ENCODE measurements around the gene SLC25A47.
A peak's percentile ranks its signal among the peaks of the same experiment; 100 is the strongest.
"Not testable (repeated sequence)": the region's sequence is repeated elsewhere in the genome, so short reads cannot be mapped to it uniquely, and the experiment has no call there.

Gene SLC25A47

GRCh38 chr14:100323121-100323941 lies at the start of gene SLC25A47:
Gene SLC25A47, plus strand, starts transcription at chr14:100323339. Its CDS starts 76 bp downstream, at chr14:100323415.
- Histone ChIP-seq H3K27ac (ENCODE audit: low read depth, low read length) (no peak within 1 kb of the TSS), H3K9me3 (ENCODE audit: low read length) (no peaks in the 10 kb centered on the region), H3K27me3 (ENCODE audit: control insufficient read depth in 1 of 2, insufficient read depth in 2 of 2, low read length in 2 of 2) (no peaks in the 10 kb centered on the region), H3K36me3 (ENCODE audit: insufficient read depth, low read length) (no peaks in the 10 kb centered on the region), H3K4me3 (ENCODE audit: low read depth in 1 of 2, low read length in 2 of 2) (no peak within 1 kb of the TSS), H3K4me1 (ENCODE audit: insufficient read depth, low read length) (peaks cover 3% of the 10 kb centered on the region), H3K9ac (ENCODE audit: low read length) (no peak within 1 kb of the TSS)

- Histone ChIP-seq H3K4me1 (ENCODE audit: insufficient read depth, low read length) (peaks cover 18% of the 10 kb centered on the region), H3K27ac (ENCODE audit: low read depth, low read length) (no peak overlapping the region)
Measured at GRCh38 chr14:100274250-100274649, 48.9 kb upstream of the SLC25A47 start.

GRCh38 chr14:100275214-100275613 lies 47.9 kb upstream of the SLC25A47 start:
- H3K9ac ChIP-seq (ENCODE audit: low read length), result no peak overlapping the region
- no peaks in the 10 kb centered on the region for H3K36me3 ChIP-seq (ENCODE audit: insufficient read depth, low read length)
- no peak overlapping the region for H3K4me3 ChIP-seq (ENCODE audit: low read depth in 1 of 2, low read length in 2 of 2)
- no peak overlapping the region for H3K27ac ChIP-seq (ENCODE audit: low read depth, low read length)
- peaks cover 16% of the 10 kb centered on the region for H3K4me1 ChIP-seq (ENCODE audit: insufficient read depth, low read length)
- H3K9me3 ChIP-seq (ENCODE audit: low read length), result no peaks in the 10 kb centered on the region
- no peaks in the 10 kb centered on the region for H3K27me3 ChIP-seq (ENCODE audit: control insufficient read depth in 1 of 2, insufficient read depth in 2 of 2, low read length in 2 of 2)

More at GRCh38 chr14:100274250-100274649, 48.9 kb upstream of the SLC25A47 start:
- no peaks in the 10 kb centered on the region for H3K27me3 ChIP-seq (ENCODE audit: control insufficient read depth in 1 of 2, insufficient read depth in 2 of 2, low read length in 2 of 2)
- no peaks in the 10 kb centered on the region for H3K36me3 ChIP-seq (ENCODE audit: insufficient read depth, low read length)
- no peak overlapping the region for H3K4me3 ChIP-seq (ENCODE audit: low read depth in 1 of 2, low read length in 2 of 2)
- no peaks in the 10 kb centered on the region for H3K9me3 ChIP-seq (ENCODE audit: low read length)
- no peak overlapping the region for H3K9ac ChIP-seq (ENCODE audit: low read length)

- no peak overlapping the region for H3K9ac ChIP-seq (ENCODE audit: low read length)
- no peaks in the 10 kb centered on the region for H3K36me3 ChIP-seq (ENCODE audit: insufficient read depth, low read length)
- H3K27ac ChIP-seq (ENCODE audit: low read depth, low read length), result no peak overlapping the region
Measured at GRCh38 chr14:100278702-100279101, 44.4 kb upstream of the SLC25A47 start.

DNA sequence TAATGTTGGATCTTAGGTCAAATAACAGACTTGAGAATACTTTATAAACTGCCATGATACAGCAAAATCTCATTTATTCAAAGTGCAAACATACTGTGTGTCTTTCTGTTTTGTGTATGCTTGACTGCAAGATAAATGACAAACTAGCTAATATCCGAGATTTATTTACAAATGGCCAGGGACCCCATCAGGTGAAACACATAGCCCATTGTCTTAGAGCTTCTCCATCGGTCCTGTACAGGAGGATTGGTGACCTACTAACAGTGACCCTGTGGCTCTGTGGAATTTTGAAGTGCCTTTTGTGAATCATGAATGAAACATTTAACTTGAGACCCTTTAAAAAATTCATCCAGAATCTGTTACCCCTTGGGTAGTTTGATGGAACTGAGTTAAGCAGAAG lies 44.0 kb upstream of the SLC25A47 start:
- Histone ChIP-seq H3K27ac (ENCODE audit: low read depth, low read length) (no peak overlapping the region), H3K9ac (ENCODE audit: low read length) (no peak overlapping the region), H3K9me3 (ENCODE audit: low read length) (no peaks in the 10 kb centered on the region), H3K36me3 (ENCODE audit: insufficient read depth, low read length) (no peaks in the 10 kb centered on the region), H3K4me3 (ENCODE audit: low read depth in 1 of 2, low read length in 2 of 2) (no peak overlapping the region), H3K4me1 (ENCODE audit: insufficient read depth, low read length) (peaks cover 19% of the 10 kb centered on the region), H3K27me3 (ENCODE audit: control insufficient read depth in 1 of 2, insufficient read depth in 2 of 2, low read length in 2 of 2) (no peaks in the 10 kb centered on the region)

More at GRCh38 chr14:100278702-100279101, 44.4 kb upstream of the SLC25A47 start:
- no peaks in the 10 kb centered on the region for H3K9me3 ChIP-seq (ENCODE audit: low read length)
- H3K4me1 ChIP-seq (ENCODE audit: insufficient read depth, low read length), result peaks cover 19% of the 10 kb centered on the region
- H3K27me3 ChIP-seq (ENCODE audit: control insufficient read depth in 1 of 2, insufficient read depth in 2 of 2, low read length in 2 of 2), result no peaks in the 10 kb centered on the region
- H3K4me3 ChIP-seq (ENCODE audit: low read depth in 1 of 2, low read length in 2 of 2), result no peak overlapping the region

DNA sequence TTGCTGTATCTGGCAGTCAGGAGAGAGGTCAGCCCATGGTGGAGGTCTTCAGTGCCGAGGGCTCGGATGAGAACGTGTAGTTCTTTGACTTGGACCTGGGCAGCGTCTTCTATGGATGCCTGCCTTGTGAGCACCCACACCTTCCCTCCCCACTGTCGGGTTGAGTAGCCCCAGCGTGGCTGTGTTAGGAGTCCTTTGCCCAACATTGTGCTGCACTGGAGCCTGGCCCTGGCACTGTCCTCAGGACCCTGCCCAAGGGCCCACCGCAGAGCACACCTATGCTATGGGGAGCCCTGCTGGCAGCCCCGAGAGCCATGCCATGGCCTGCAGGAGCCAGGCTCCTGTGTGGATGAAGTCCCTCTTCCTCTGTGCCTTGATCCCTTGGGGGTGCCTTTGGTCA lies 43.6 kb upstream of the SLC25A47 start:
- no peak overlapping the region for H3K27ac ChIP-seq (ENCODE audit: low read depth, low read length)
- H3K27me3 ChIP-seq (ENCODE audit: control insufficient read depth in 1 of 2, insufficient read depth in 2 of 2, low read length in 2 of 2), result no peaks in the 10 kb centered on the region
- H3K9me3 ChIP-seq (ENCODE audit: low read length), result no peaks in the 10 kb centered on the region
- no peak overlapping the region for H3K9ac ChIP-seq (ENCODE audit: low read length)
- H3K36me3 ChIP-seq (ENCODE audit: insufficient read depth, low read length), result no peaks in the 10 kb centered on the region
- no peak overlapping the region for H3K4me3 ChIP-seq (ENCODE audit: low read depth in 1 of 2, low read length in 2 of 2)
- peaks cover 19% of the 10 kb centered on the region for H3K4me1 ChIP-seq (ENCODE audit: insufficient read depth, low read length)

DNA sequence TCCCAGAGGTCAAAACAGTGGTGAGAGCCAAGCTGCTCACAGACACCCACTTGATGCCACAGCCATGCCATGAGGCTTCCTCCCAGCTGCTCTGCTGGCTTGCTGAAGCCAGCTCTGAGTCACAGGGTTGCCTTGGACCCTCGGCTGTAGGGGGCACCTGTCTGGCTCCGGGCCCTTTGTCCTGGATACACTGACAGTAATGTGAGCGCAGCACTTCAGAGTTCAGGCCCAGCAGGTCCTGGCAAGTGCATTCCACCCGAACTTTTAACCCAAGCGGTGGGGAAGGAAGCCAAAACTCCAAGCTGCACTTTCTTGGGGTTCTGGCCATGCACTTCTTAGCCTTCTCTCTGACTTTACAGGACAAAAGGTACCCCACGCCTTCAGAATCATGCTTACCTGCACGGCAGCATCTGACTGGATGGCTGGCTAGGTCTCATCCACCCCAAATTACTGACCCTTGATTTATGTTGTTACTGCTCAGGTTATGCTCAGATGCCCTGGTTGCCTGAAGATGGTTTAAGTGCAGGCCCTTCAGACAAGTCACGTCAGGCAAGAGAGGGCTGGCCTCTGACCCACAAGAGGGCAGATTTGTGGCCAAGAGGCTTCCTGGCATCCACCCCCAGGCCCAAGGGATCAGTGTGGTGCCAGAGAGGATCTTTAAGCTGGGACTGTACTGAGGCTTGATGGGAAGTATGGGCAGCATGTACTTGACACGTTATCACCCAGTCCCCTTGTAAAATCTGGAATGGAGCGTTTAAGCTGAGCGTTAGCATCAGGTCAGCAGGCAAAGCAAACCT lies 41.7 kb upstream of the SLC25A47 start:
- Histone ChIP-seq H3K27me3 (ENCODE audit: control insufficient read depth in 1 of 2, insufficient read depth in 2 of 2, low read length in 2 of 2) (no peaks in the 10 kb centered on the region), H3K27ac (ENCODE audit: low read depth, low read length) (no peak overlapping the region), H3K4me3 (ENCODE audit: low read depth in 1 of 2, low read length in 2 of 2) (no peak overlapping the region), H3K9me3 (ENCODE audit: low read length) (no peaks in the 10 kb centered on the region), H3K36me3 (ENCODE audit: insufficient read depth, low read length) (no peaks in the 10 kb centered on the region), H3K4me1 (ENCODE audit: insufficient read depth, low read length) (peaks cover 13% of the 10 kb centered on the region), H3K9ac (ENCODE audit: low read length) (no peak overlapping the region)

- Histone ChIP-seq H3K27ac (ENCODE audit: low read depth, low read length) (no peak overlapping the region), H3K4me1 (ENCODE audit: insufficient read depth, low read length) (peaks cover 8% of the 10 kb centered on the region), H3K27me3 (ENCODE audit: control insufficient read depth in 1 of 2, insufficient read depth in 2 of 2, low read length in 2 of 2) (no peaks in the 10 kb centered on the region), H3K4me3 (ENCODE audit: low read depth in 1 of 2, low read length in 2 of 2) (no peak overlapping the region), H3K36me3 (ENCODE audit: insufficient read depth, low read length) (no peaks in the 10 kb centered on the region), H3K9me3 (ENCODE audit: low read length) (no peaks in the 10 kb centered on the region), H3K9ac (ENCODE audit: low read length) (no peak overlapping the region)
Measured at GRCh38 chr14:100282083-100282350, 41.1 kb upstream of the SLC25A47 start.

GRCh38 chr14:100282766-100283419 lies 40.2 kb upstream of the SLC25A47 start:
- no peak overlapping the region for H3K4me3 ChIP-seq (ENCODE audit: low read depth in 1 of 2, low read length in 2 of 2)
- H3K4me1 ChIP-seq (ENCODE audit: insufficient read depth, low read length), result peaks cover 3% of the 10 kb centered on the region
- H3K27me3 ChIP-seq (ENCODE audit: control insufficient read depth in 1 of 2, insufficient read depth in 2 of 2, low read length in 2 of 2), result no peaks in the 10 kb centered on the region
- H3K36me3 ChIP-seq (ENCODE audit: insufficient read depth, low read length), result no peaks in the 10 kb centered on the region
- H3K9me3 ChIP-seq (ENCODE audit: low read length), result no peaks in the 10 kb centered on the region
- no peak overlapping the region for H3K27ac ChIP-seq (ENCODE audit: low read depth, low read length)
- H3K9ac ChIP-seq (ENCODE audit: low read length), result no peak overlapping the region

DNA sequence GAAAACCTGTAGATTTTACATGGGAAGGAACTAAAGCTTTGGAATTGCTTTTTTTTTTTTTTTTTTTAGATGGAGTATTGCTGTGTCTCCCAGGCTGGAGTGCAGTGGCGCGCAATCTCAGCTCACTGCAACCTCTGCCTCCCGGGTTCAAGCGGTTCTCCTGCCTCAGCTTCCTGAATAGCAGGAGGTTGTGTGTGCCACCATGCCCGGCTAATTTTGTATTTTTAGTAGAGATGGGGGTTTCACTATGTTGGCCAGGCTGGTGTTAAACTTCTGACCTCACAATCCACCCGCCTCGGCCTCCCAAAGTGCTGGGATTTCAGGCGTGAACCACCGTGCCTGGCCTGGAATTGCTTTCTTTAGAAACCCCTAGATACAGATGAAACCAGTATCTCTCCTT lies 39.7 kb upstream of the SLC25A47 start:
- not testable (repeated sequence) for H3K9me3 ChIP-seq (ENCODE audit: low read length); H3K27me3 ChIP-seq (ENCODE audit: control insufficient read depth in 1 of 2, insufficient read depth in 2 of 2, low read length in 2 of 2); H3K36me3 ChIP-seq (ENCODE audit: insufficient read depth, low read length); H3K9ac ChIP-seq (ENCODE audit: low read length); H3K27ac ChIP-seq (ENCODE audit: low read depth, low read length); H3K4me1 ChIP-seq (ENCODE audit: insufficient read depth, low read length); H3K4me3 ChIP-seq (ENCODE audit: low read depth in 1 of 2, low read length in 2 of 2)

GRCh38 chr14:100283984-100284881 lies 38.9 kb upstream of the SLC25A47 start:
- Histone ChIP-seq H3K27me3 (ENCODE audit: control insufficient read depth in 1 of 2, insufficient read depth in 2 of 2, low read length in 2 of 2) (no peaks in the 10 kb centered on the region), H3K9ac (ENCODE audit: low read length) (no peak overlapping the region), H3K9me3 (ENCODE audit: low read length) (no peaks in the 10 kb centered on the region), H3K4me1 (ENCODE audit: insufficient read depth, low read length) (peaks cover 3% of the 10 kb centered on the region), H3K27ac (ENCODE audit: low read depth, low read length) (peak overlapping the region; percentile 78), H3K4me3 (ENCODE audit: low read depth in 1 of 2, low read length in 2 of 2) (peak overlapping the region; percentile 53 to 90), H3K36me3 (ENCODE audit: insufficient read depth, low read length) (no peaks in the 10 kb centered on the region)

Data from muscle layer of colon (tissue), 2 donors.